NCI-H524 (cell line): ENCODE data around the gene LRRC66.

Experiments
- DNase-seq, 2 experiments: peaks; one replicate each; lab custom pipeline; 2025; lab: John Stamatoyannopoulos, UW

LRRC66 gene

GRCh38 chr4:52014903-52015302 is 5.3 kb downstream of the LRRC66 start:
- DNase-seq: no peak

GRCh38 chr4:52012651-52013050 is 7.5 kb downstream of the LRRC66 start:
- no peak for DNase-seq

GRCh38 chr4:52010986-52011385 is 9.2 kb downstream of the LRRC66 start:
- no peak for DNase-seq

- DNase-seq: no peak
Measured at GRCh38 chr4:52006887-52007286, 13.3 kb downstream of the LRRC66 start.

- no peak for DNase-seq
Measured at GRCh38 chr4:52005604-52006273, 14.4 kb downstream of the LRRC66 start.

GRCh38 chr4:52004414-52004813 is 15.7 kb downstream of the LRRC66 start:
- no peak for DNase-seq

GRCh38 chr4:52001616-52002015 is 18.5 kb downstream of the LRRC66 start:
- no peak for DNase-seq

- DNase-seq: no peak
Measured at GRCh38 chr4:51999250-51999649, 20.9 kb downstream of the LRRC66 start.

GRCh38 chr4:51998837-51999236 is 21.3 kb downstream of the LRRC66 start:
- DNase-seq: peak in 1 of 2 experiments; percentile 10

- DNase-seq: no peak
Measured at GRCh38 chr4:51997647-51998046, 22.5 kb downstream of the LRRC66 start.

- DNase-seq: no peak
Measured at GRCh38 chr4:51995647-51996220, 24.4 kb downstream of the LRRC66 start.

- DNase-seq: no peak
Measured at GRCh38 chr4:51965862-51966261, 54.3 kb downstream of the LRRC66 start.

- DNase-seq: no peak
Measured at GRCh38 chr4:51963841-51964517, 56.2 kb downstream of the LRRC66 start.

- DNase-seq: no peak
Measured at GRCh38 chr4:51960486-51960885, 59.7 kb downstream of the LRRC66 start.

- no peak for DNase-seq
Measured at GRCh38 chr4:51958199-51958968, 61.8 kb downstream of the LRRC66 start.
